OCI-M2 (cell line): ENCODE data around the gene PBX1.

Experiments used
- DNase-seq: peaks from one replicate; lab custom pipeline; 2025; ENCODE audit not compliant: unreplicated experiment; lab: John Stamatoyannopoulos, UW

The PBX1 gene

DNA sequence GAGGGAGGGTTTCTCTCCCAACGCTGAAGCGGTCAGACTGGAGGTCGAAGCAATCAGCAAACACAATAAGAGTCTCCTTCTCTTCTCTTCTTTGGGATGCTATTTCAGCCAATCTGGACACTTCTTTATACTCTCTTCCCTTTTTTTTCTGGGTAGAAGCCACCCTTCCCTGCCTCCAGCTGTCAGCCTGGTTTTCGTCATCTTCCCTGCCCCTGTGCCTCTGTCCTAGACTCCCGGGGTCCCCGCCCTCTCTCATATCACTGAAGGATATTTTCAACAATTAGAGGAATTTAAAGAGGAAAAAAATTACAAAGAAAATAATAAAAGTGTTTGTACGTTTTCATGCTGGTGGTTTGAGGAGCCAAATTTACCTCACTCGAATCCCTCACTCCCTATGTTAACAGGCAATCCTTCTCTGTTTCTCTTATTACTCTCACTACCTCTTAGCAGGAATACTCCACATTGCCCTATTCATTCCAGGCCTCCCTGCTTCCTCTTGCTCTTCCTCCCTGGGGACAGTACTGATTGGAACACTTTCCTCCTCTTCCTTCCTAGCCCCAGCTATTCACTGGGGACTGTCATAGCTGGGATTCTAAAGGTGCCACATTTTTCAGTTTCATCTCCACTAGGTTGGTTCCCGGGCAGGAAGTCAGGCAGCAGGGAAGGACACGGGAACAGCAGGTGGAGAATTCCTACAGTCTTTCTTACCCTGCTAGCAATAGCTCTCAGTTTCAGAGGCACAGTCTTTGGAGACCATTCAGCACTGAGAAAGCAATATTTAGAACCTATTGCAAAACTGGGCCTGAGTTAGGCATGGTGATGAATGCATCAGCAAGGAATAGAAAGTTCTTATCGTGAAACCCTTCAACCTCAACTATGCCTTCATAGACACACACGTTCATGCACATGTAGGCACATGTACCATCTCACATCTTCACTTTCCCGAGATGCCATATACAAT is 288.0 kb downstream of the PBX1 start:
- no peak for DNase-seq

DNA sequence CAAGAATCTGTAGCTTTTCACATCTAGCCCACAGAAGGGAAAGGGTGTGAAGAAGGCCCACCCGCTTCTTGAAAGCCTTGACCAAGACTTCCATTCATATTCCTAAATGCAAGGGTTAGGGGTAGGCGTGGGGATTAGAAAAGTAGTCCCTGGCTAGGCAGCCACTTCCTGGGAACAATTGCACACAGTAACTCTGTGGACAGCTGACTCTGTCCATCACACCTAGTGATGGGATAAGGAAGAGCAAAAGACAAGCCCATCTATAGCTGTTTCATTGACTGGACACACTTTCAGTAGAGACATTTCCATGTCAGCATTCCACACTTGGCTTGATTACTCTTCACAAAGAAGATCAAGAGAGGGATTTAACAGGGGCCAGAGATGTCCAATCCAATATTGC is 294.2 kb downstream of the PBX1 start:
- DNase-seq = no peak

DNA sequence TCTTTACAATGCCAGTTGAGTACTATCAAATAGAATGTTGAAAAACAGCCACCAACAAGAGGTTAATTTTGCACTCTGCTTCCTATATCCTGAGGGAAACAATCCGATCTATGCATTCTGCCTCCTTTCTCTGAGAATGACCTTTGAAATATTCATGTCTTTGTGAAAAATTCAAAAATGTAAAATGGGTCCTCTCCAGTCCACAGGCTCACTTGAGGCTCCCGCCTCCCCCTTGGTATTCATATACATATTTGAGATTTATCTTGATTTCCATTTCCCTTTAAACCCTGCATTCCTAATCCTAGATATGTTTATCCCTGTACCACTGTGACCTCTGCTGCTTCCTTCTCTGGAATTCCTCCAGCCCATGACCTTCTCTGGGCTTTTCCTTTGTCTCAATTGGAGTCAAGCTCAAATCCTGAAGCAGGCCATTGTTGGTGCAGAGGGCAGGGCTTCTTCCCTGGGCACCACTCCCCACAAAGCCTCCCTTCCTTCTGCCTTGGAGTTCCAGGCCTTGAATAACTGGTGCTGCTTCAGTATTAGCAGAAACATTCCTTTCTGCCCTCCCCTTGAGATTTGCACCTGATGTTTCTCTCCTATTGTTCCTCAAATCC is 296.8 kb downstream of the PBX1 start:
- no peak for DNase-seq

DNA sequence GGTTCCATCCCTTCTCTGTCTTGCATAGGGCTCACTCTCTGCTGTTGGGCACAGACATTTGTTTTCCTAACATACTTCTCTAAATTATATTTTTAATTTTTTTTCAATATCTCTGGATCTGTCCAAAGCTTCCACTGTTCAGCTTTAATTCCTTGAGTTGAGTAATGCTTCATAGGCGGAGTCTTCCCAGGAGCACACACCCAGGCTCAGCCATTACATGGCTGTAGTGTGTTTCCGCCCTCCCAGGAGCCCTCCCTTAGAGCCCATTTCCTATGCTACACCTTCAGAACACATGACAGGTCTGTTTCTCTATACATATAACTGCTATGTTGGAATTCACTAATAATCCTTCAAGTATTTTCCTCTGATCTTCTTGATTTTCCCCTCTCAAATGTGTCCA is 297.4 kb downstream of the PBX1 start:
- DNase-seq = no peak

DNA sequence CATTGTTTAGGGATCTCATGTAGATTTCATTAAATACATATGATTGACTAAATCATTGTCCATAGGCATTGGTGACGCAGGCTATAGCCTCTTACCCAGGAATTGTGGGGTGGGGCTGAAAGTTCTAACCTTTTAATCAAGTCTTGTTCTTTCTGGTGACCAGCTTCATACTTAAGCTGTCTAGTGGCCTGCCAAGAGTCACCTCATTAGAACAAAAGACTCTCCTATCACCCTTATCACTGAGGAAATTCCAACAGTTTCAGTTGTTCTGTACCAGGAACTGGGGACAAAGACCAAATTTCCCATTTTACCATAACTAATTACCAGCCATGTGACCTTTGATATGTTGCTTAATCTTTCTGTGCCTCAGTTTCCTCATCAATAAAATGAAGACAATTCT is 298.5 kb downstream of the PBX1 start:
- no peak for DNase-seq

DNA sequence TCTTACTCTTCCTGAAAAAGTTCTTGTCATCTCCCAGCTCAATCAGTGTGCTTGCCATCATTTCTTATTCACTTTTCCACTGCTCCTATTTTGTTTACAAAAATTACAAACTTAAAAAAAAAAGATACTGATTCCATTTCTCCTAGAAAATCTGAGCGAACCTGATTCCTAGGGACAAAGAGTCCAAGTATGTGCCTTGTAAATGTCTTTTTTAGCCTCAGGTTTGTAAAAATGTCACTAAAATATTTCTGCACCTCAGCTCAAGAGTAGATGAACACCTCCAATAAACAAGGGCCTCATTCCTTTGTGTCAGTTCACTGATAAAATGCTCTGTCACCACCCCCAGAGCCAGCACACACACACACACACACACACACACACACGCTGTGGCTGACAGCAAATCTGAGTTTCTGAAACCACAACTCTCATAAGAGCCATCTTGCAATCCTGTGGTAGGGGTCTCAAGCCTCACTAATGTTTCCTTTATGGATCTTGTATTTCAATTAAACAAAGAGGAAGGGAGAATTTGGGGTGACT is 299.2 kb downstream of the PBX1 start:
- no peak for DNase-seq

DNA sequence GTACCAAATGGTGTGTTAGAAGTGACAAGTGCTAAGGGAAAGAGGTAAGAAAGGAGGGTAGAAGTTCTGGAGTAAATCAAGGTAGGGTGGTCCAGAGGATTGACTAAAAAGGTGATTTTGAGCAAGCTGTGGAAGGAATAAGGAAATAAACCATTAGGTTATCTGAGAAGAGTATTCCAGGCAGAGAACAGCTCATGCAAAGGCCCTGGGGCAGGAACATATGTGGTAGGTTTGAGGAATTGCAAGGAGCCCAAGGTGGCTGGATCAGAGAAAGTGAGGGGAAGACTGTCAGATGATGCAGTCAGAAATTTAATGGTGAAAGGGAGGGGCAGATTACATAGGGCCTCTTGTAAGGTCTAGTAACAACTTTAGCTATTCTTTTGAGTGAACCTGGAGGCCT is 302.6 kb downstream of the PBX1 start:
- no peak for DNase-seq

DNA sequence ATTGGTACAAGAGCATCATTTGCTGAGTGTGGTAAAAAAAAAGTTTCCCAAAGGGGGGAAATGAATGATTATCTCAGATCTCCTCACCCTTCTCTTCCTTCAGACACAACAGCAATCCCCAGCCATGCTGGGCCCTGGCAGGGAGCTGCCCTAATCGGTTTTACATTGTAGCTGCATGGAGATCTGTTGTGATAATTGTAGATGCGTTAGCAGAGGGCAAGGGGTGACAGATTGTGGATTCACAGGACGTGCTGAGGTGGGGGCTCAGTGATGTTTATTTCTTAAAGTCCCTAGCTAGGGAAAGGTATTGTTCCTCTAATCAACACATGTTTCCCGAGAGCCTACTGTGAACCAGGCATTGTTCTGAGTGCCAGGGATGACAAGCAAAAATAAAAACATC is 304.1 kb downstream of the PBX1 start:
- DNase-seq = no peak

DNA sequence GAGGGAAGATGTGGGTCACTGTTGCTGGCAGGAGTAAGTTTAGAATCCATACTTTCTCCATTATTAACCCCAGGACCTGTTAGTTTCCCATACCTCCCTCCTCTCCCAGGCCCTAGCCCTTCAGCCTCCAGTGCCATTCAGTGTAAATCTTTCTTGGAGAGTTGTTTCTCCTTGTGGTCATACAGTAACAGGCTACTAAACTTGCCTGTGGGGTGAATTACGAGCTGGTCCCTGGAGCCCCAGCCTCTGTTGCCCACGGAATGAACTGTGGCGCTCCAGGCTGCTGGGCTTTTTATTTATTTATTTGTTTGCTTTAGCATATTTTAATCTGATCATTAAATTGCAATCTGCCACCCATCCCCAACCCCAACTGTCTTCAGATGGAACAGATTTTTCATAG is 305.2 kb downstream of the PBX1 start:
- DNase-seq = no peak

DNA sequence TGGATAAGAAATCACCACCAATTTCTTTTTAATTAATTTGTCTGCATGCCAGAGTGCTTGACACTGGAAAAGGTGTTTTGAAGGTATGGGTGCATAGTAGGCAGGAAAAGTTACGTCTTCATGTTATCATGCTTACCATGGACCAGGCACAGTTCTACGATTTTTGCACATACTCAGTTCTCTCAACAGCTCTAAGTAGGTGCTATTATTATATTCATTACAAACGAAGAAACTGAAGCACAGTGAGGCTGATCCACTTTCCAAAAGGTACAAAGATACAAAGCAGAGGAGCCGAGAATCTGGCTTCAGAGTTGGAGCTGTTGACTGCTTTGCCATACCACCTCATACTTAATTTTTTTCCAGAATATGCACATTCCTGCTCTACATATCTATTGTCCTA is 306.4 kb downstream of the PBX1 start:
- no peak for DNase-seq

DNA sequence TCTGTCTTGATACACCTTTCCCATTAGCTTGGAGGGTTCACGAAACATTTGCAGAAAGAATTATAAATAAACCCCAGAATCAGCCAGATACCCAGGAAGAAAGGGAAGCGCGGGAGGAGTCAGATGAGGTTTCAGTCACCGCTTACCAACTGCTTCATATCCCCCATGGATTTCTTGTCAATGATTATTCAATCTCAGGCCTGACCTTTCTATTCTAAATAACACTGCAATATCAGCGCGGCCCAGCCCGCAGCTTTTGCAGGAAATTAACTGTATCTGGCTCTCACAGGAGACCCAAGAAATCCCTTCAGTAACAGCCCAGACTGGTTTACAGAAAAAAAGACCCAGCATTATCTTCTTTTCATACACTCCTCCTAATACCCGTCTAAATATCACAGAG is 308.6 kb downstream of the PBX1 start:
- no peak for DNase-seq

DNA sequence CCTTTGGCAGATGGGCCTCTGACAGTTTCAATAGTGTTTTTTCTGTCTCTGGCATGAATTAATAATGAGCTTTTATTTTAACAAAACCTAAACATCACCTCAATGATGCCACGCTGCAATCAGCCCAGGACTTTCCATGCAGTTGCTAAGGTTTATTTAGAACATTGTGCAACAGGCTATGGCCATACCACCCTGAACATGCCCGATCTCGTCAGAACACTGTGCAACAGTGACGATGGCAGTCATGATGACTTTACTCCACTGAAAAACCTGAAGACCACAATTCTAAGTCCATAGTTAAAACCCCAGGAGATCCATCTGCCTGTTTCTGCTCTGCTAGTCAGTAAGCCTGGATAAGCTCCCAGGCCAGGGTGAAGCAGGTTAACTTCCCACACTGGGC is 310.0 kb downstream of the PBX1 start:
- no peak for DNase-seq

DNA sequence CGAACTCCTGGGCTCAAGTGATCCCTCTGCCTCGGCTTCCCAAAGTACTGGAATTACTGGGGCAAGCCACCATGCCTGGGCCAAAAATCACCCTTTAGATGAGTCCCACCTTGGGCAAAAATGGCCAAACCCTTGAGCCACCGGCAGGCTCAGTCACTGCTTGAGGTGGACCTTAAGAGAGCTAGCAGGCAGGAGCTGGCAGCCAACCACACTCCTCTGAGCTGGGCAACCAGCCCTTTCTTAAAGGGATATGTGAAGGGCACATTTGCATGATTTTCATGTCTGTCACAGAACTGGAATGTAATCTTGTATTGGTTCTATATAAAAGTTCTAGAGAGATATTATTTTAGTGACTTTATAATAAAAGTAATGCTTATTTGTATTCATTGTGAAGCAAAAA is 316.5 kb downstream of the PBX1 start:
- DNase-seq = no peak

DNA sequence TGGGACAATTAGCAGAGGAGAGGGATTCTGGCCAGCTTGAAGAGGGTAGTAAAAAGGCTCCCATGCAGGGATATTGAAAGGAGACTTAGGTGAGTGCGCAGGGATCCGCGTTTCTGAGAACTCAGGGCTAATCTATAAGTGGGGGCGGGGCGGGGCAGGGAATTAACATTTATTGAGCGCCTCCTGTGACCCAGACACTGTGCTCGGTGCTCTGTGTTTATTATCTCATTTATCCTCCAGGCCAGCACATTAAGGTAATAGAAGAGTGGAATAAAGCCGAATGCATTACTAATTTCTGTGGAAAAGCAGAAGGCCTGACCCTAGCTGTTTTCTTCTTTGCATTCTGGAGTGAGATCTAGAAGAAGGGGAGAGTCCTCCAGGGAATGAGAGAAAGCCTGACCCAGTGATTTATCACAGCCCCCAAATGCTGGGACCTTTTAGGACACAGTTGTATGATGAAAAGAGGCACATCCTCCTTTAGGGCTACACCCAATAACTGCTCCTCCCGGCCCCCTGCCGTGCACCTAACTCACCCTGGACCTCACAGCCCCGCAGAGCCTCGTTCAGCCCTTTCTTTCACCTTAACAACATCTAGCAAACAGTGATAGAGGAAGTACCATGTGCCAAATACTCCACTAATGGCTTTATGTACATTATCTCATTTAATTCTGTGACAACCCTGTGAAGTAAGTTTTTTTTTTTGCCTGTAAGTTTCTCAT is 317.6 kb downstream of the PBX1 start:
- DNase-seq = no peak

DNA sequence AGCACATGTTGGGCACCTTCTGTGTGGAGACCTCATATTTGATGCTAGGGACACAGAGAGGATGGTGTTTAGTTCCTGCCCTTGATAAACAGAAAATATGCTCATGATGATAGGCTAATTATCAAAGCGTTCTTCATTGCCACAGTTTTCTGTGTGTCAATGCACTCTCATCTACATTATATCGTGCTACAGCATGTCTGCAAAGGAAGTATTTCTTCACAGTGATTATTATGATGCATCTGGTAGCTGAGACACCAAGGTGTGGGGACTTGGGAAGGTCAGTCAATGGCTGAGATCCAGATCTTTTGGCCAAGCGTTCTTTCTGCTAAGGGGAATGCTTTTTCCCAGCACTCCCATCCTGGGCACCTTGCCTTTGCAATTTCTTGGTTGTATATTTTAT is 321.2 kb downstream of the PBX1 start:
- no peak for DNase-seq

DNA sequence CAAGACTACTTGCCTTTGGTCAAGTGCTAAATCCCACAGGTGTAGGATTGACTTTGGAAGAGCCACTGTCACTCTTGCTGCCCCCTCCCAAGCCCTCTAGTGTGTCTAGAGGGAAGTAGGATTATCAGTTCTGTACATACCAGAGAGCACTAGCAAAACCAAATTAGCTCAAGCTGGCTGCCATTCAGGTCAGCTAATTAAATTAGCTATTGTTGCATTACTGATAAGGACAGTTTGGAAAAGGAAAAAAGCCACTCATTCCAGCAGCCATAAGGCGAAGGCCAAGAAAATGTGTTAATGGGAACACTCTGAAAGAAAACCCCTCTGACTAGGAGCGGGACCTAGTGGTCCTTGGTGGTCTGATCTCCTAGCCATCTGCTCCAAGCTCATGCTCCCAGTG is 321.7 kb downstream of the PBX1 start:
- DNase-seq = no peak

DNA sequence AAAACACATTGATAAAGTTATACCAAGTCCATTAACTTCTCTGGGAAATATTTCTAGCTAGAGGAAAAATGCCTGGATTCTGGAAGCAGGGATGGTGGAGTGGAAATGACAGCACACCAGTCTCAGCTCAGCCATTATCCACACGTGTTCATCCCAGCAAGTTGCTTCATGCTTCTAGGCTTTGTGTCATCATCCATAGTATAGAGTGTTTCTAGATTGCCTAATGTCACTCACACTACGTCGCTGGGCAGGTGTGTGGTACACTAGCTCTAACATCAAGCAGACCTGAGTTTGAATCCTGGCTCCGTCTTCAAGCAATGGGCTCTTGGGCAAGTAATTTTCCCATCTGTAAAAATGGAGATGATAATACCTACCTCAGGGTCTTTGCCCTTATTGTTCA is 326.3 kb downstream of the PBX1 start:
- no peak for DNase-seq

DNA sequence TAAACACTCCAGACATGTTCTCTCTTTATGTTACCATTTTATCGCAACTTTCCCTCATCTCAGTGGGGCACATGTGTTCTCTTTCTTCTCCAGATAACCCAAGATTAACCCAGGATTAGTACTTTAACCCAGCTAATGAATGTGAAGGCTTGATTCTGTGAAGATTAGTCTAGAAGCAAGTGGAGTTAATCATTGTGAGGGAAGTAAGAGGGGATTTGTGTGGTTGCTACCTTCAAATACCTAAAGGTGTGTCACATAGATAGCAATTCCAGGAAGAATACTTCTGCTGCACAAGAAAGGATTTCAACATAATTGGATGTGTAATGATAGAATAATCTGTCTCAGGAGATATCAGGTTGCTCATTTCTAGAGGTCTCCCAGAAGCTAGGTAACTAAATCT is 327.1 kb downstream of the PBX1 start:
- no peak for DNase-seq

DNA sequence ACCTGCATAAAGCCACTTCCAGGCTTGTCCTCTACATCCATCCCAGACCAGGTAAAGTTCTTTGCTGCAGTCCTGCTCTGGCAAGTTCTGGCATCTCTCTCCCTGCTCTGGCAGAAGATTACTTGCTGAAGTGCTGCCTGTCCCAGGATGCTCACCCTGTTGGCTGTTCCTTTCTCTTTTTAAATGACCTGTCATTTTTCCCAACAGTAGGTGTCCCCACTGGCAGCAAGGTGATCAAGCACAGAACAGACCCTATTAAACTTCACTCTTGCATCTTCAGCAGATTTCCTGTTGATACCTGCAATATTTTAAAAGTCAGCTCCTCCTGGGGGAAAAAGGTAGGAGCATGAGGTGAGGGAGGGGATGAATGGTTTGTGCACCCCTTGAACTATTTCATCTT is 332.6 kb downstream of the PBX1 start:
- DNase-seq = no peak

DNA sequence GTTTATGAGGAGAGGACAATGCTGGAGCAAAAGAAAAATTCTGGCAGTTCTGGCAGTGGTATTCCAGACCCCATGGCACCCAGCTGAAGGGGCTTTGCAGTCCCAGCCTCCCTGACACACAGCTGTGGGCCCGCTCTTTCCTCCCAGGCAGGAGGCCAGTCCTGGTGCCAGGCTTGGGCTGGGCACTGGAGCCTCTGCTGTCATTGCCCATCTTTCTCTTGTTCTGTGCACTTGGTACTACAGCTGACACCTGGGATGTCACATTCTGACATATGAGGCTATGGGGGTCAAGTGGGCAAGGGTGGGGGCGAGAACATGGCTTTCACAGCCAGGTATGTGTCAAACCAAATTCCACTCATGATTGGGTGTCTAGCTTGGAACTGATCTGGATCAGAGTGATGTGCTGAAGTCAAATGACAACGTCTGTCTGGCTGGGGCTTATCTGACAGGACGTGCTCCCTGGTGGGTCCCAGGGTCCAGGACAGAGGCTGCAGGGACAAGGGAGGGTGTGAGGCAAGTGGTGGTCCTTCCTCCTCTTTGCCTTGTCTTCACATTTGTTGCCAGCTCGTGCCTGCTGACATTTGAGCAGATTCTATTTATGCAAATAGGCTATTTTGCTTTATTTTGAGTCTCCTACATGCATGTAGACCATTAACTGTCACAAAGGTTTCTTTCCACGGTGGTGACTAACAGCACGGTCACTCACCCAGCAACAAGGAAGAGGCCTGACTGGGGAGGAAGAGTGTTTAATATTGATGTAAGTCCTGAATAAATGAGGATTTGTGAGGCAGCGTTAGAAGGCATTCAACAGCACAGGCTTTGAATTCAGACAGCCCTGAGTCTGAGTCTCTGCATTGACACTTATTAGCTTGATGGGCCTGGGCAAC is 336.3 kb downstream of the PBX1 start:
- no peak for DNase-seq

DNA sequence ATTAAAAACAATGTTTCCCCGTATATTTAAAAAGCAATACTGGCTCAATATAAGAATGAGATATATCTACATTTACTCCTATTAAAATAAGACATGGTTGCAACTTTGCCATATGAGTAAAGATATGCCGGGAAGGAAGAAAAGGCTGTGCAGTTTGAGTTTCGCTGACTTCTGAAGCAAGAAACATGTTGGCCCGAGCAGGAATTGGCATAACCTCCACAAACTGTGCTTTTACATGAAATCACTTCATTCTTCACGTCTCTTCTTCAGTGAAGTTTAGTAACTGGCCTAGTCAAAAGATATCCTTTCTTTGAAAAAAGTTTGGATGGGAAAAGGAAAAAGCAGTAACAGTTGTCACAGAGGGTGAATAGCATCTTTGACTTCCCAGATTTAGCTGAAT is 342.0 kb downstream of the PBX1 start:
- DNase-seq = no peak
